DMS 273 (cell line): ENCODE measurements around the gene NFKBIB.

Experiments
- DNase-seq: peaks from one replicate; lab custom pipeline; 2025; ENCODE audit not compliant: unreplicated experiment; lab: John Stamatoyannopoulos, UW

NFKBIB gene

DNA sequence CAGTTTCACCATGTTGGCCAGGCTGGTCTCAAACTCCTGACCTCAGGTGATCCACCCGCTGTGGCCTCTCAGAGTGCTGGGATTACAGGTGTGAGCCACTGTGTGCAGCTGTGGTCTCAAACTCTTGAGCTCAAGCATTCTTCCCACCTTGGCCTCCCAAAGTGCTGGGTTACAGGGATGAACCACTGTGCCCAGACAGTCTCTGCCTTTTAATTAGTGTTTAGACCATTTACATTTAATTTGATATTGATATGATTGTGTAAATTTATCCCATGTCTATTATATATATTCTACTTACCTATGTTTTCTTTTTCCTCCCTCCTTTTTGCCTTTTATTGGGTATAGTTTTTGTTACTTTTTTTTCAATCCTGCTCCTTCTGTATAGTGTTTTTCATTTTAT lies 1.9 kb downstream of the NFKBIB start:
- no peak for DNase-seq

DNA sequence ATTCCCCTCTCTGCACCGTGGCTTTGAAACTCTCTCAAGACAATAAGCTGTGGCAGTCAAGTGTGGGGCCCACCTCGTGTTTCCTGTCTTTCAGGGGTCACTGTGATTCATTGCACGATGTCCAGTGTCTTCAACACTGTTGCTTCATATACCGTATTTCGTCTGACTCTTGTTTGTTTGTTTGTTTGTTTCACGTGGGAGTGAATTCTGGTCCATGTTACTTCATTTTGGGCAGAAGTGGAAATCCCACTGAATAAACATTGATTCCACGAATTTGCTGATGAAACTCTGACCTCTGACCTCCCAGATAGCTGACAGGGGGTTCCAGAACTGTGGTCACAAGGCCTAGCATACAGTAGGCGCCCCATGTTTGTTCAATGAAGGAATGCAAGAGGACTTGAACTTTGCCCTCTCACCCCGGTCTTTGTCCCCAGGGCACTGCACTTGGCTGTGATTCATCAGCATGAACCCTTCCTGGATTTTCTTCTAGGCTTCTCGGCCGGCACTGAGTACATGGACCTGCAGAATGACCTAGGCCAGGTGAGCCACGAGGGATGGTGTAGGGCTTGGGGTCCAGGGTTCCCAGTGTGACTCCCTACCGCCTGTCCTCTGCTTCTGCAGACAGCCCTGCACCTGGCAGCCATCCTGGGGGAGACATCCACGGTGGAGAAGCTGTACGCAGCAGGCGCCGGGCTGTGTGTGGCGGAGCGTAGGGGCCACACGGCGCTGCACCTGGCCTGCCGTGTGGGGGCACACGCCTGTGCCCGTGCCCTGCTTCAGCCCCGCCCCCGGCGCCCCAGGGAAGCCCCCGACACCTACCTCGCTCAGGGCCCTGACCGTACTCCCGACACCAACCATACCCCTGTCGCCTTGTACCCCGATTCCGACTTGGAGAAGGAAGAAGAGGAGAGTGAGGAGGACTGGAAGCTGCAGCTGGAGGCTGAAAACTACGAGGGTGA lies 5.1 kb downstream of the NFKBIB start:
- no peak for DNase-seq

DNA sequence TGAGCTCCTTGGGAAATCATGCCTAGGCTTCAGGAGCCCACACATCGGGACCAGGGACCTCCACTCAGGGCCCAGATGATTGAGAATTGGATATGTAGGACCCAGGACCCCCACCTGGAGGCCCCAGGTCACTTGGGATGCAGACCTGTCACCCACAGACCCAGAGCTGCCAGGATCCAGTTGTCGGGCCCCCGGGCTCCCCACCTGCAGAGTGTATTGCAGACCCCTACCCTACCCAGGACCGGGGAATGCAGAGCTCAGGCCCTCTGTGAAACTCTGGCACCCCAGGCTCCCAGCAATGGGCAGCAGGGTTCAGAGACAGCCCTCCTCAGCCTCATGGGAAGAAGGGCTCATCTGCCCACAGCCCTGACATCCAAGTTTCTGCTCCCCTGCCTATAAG lies 5.9 kb downstream of the NFKBIB start:
- no peak for DNase-seq

DNA sequence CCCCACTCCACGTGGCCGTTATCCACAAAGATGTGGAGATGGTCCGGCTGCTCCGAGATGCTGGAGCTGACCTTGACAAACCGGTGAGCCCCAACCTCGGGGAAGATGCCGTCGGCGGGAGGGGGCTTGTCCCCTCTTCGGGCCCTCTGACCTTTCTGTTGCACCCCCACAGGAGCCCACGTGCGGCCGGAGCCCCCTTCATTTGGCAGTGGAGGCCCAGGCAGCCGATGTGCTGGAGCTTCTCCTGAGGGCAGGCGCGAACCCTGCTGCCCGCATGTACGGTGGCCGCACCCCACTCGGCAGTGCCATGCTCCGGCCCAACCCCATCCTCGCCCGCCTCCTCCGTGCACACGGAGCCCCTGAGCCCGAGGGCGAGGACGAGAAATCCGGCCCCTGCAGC lies 7.5 kb downstream of the NFKBIB start:
- DNase-seq: no peak

DNA sequence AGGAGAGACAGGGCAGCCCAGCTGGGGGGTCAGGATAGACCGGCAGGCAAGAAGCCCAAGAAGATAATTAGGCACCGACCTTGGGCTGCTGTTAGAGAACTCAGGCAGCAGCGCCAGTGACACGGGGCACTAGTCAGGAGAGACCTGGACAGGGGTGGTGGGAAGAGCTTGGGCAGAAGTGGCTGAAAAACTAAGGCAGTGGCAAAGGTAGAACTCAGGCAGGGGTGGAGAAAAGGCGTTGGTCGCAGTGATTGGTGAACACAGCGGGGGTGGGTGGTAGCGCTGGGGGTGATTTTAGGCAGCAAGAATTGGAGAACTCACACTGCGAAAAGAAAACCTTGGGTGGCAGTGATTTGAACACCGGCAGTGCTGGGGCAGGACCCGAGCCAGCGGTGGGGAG lies 7.9 kb downstream of the NFKBIB start:
- DNase-seq: no peak

DNA sequence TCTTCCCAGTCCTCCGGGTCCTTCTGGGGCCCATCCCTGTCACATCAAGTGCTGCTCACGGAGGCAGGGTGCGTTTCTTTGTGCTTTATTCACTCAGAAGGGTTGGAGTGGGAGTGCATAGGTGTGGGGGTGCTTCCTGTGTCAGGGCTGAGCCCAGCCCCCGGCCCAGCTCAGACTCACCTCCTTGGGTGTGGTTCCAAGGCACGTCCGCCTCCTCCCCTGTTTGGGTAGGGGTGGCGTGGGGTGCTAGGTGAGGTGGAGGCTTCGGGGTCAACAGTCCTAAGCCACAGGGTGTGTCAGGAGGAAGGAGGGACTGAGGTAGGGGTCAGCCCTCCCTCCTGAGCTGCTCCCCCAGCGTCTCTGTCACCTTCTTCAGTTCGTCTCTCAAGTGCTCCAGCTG lies 9.1 kb downstream of the NFKBIB start:
- DNase-seq: no peak

DNA sequence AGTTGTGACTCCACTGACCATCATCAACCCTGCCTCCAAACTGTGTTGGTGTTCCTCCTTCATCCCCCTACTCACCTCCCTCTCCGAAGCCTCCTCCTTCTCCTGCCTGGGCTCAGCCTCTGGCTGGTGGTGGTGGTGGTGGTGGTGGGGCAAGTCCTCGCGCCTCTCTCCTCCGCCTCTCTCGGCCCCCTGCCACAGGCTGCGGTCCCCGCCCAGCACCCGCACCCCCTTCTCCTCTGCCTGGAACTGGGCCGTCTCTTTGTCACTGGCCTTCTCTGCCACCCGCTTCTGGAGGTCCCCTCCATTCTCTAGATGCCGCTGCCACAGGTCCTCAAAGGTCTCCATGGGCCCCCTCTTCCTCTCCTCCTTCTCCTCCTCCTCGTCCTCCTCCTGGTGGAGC lies 10.7 kb downstream of the NFKBIB start:
- DNase-seq: no peak

DNA sequence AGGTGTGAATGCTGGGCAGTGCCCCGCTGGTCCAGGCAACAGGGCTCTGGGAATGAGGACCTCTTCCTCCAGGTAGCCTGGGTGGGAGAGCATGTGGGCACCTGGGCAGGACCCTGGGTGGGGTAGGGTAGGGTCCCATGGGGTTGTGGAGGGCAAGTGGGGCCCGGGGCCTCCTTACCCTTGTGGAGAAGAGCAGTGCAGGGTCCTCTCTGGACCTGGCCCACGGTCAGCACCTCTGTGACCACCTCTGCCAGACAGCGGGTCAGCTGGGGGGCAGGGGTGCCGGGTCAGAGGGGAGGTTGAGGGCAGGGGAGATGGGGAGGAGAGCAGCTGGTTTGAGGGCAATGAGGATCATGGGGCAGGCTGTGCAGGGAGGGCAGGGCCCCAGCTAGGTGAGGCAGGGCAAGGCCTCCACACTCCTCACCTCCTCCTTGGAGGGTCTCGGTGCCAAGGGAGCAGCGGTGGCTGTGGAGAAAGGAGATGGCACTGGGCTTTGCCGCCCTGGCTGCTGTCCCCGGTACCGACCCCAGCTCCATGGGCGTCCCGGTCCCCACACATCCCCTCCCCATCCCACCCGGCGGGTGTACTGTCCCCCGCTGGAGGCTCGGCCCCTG lies 11.7 kb downstream of the NFKBIB start:
- DNase-seq: no peak

DNA sequence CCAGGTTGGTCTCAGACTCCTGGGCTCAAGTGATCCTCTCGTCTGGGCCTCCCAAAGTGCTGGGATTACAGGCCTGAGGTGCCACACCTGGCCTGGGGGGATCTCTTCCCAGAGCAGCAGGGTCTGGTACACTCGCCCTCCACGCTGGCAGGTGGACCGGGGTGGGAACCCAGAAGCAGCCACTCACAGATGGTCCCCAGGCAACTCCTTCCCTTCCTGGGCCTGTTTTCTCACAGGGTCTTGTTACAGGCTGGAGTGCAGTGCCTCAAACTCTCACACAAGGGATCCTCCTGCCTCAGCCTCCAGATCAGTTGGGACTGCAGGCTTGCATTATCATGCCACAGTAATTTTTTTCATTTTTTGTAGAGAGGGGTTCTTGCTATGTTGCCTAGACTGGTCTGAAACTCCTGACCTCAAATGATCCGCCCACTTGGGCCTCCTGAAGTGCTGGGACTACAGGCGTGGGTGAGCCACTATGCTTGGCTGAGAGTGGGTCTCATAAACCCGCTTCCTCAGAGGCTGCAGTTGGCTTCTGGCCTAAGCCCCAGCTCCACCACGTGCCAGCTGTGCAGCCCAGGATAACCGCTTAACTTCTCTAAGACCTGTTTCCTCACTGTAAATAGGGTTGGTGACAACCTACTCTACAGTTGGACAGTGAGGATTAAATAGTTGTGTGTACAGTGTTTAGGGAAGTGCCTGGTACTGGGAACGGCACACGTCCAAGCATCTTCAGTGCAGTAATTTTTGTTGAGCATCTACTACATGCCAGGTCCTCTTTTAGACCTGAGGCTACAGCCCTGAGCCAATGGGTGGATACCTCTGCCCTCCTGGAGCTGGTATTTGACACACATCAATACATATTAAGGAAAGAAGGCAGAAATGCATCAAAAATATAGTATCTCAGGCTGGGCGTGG lies 13.1 kb downstream of the NFKBIB start:
- peak; percentile 45 for DNase-seq

DNA sequence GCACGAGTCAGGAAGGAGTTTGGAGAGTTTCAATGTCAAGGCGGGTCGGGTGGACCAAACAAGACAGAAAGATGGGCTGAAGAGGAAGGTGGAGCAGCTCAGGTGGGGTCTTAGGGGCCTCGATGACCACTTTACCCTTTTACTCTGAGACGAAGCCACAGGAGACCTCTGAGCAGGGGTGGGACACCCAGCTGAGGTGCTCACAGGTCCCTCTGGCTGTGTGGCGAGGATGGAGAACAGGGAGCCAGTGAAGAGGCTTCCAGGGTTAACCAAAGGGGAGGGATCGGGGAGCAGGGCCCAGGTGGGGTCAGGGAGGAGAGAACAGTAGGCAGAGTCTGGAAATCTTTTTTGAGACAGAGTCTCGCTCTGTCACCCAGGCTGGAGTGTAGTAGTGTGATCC lies 14.2 kb downstream of the NFKBIB start:
- no peak for DNase-seq

DNA sequence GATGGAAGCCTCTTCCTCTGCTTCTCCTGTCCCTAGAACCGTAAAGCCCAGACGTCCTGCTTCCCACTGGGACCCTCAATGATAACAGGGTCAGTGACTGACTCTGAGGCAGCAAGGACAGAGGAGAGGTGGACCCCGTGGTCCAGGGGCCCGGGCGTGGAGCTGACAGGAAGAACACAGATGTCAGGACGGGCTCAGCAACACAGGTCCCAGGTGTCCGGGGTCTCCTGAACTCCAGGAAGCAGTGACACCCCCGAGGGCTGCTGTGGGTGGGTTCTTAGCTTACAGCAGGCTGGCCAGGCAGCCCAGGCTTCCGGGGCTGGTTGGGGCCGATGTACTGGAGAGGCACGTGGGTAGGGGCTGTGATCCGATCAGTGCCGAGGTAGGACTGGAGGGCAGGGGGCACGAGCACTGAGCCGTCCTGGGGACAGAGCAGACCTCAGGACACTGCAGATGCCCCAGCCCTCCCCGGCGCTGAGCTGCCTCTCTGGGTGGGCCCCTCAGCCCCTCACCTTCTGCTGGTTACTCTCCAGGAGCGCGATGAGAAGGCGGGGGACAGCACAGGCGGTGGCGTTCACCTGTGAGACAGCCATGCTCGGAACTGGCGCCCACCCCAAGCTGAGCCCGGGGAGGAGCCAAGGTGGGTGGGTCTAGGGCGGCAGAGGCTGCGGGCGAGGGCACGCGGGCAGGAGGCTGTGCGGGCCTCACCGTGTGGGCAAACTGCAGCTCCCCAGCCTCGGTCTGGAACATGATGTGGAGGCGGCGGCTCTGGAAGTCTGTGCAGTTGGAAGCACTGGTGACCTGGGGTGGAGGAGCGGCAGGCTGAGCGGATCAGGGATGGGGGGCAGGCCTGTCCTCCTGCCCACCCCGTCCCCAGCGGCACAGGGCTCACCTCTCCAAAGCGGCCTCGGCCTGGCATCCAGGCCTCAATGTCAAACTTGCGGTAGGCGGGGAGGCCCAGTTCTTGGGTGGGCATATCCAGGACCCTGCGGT lies 15.9 kb downstream of the NFKBIB start:
- DNase-seq: no peak

DNA sequence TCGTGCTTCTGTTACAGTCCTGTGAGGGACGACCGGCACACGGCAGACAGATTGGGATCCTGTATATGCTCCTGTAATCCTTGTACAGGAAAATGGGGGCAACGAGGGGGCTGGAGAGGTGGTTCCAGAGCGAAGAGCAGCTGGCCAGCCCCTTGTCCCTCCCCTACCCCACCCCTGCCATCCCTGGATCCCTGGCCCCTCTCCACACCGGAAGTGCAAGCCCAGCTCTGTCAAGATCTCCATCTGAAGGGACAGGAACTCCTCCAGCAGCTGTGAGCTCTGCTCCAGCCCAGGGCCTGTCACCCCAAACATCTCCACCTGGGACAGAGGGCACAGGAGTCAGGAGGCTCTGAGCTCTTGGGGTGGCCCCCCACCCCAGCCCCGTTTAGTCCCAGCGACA lies 17.7 kb downstream of the NFKBIB start:
- no peak for DNase-seq

DNA sequence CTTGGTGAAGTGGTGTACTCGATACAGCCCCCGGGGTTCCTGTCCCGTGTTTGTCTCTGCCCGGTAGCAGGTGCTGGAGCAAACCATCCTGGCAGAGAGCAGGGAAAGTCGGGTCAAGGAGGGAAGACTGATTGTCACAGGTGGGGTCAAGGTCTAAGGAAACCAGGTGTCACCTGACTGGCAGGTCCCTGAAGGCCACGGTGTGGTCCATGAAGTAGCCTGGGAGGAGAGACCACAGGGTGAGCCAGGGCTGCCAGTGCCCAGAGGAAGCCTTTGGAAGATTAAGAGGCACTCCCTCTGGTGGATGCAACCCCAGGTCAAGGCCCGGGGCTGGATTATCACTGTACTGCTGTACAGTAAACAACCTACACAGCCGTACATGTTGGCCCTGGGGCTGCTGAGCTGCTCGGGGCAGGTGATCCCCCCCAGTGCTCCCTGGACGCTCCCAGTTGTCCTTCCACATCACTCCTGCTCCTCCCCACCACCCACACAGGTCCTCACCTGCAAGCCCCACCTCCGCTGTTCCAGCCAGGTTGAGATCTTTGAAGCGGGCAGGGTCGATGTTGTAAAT lies 18.2 kb downstream of the NFKBIB start:
- DNase-seq: peak; percentile 49

DNA sequence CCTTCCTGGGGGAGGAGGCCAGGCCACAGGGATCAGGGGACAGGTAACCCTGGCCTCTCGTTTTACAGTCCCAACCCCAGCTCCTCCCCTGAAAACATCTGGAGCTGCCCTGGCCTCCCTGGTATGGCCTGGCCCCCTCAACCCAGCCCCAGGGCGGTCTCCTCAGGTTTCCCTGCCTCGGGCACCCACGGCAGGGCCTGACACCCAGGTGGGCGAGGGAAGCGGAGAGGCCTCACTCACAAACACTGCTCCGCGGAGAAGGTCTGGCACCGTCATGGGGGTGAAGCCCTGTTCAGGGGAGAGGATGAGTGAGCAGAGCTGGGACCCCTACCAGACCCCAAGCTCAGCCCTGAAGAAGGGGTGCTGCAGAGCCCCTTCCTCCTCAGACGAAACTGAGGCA lies 18.8 kb downstream of the NFKBIB start:
- no peak for DNase-seq

DNA sequence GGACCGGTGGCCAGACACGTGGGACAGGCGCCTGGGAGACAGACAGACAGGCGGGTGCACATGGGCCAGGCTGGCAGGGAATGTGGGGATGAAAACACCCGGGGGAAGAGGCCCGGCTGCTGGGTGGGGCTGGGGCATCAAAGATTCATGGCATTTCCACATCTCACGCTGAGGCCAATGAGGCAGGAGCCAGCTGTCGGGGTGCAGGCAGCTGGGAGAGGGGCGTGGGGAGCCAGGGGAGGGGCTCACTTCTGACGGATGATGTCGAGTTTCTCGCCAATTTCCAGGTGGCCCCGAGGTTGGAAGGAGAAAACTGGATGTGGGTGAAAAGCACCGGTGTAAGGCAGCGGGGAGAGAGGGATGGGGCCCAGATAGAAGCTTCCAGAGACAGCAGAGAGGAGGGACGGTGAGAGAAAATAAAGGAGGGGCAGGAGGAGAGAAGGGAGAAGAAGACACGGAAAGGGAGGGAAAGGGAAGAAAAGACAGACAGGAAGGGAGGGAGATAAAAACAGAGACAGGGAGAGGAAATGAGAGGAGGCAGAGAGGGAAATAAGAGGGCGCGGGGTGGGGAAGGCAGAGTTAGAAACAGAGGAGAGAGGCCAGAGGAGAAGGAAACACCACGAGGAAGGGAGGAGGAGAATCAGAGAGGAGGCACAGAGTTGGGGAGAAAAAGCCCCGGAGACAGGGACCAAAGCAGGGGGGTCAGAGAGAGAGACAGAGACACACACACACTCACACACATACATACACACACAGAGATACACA lies 20.2 kb downstream of the NFKBIB start:
- no peak for DNase-seq

DNA sequence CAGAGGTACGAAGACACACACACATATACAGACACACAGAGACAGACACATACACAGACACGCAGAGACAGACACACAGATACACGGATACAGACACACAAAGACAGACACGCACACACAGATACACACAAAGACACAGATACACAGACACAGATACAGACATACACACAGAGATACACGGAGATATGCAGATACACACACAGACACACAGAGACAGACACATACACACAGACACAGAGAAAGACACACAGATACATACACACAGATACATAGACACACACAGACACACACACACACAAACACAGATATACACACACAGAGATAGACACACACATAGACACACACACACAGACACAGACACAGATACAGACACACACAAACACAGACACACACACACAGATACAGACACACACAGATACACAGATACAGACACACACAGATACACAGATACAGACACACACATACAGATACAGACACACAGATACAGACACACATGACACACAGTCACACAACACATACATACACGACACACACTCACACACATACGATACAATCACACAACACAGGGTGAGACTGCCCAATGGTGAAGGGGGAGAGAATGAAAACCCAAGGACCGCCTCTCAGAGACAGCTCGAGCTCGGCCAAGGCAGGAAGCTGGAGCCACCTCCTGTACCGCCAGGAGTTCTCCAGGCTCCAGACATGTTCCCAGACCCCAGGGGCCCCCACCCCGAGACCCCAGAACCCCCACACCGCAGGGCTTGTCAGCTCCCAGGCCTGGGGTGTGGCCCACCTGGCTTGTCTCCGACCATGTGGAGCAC lies 21.0 kb downstream of the NFKBIB start:
- DNase-seq: no peak

DNA sequence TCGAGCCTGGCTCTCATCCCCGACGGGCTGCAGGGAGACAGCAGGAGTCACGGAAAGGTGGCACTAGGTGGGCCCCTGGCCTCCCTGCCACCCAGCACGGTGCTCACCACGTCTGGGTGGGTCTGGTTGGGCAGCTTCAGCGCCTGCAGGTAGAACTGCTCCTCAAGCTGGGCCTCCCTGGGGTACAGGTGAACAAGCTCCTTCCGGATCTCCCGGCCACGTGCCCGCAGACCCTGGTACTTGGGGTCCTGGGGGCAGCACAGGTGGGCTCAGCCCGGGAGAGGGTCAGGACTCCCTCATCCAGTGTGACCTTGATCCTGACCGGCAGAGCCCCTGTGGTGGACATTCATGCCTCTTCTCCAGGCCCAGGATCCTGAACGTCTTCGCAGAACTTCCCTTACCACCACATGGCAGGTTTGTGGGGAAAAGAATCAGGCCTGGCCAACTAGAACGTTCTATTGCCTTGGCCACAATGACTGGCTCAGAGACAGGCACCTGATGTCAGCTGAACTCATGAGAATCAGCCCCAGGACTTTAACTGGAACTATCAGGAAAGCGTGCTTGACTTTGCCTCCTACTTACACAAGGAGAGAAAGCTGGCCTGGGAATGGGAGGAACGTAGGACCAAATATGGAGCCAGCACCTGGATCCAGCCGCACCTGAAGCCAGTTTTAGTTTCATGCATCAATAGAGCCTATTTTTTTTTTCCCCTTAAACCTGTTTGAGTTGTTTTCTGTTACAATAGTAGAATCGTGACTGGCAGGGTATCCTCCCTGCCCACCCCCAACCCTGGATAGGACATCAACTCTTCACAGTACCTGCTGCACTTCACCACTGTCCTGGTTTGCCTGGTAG lies 21.9 kb downstream of the NFKBIB start:
- no peak for DNase-seq
